ENCODE measurements around the gene KIRREL3. TPM values are rescaled to one million over a fixed set of nuclear protein-coding genes. Genes with fewer than 3 reads are reported as not detected.

Gene KIRREL3
- total RNA-seq, 2 donors from 2014 or later, result 1.2 to 1.3 TPM

GRCh38 chr11:126683766-126684728 lies 316.5 kb downstream of the KIRREL3 start:
- ATAC-seq (no peak), DNase-seq (no peak)
- intact Hi-C loops (cut with DNase I, micrococcal nuclease), result no loop called here

- intact Hi-C loops (cut with DNase I, micrococcal nuclease), result no loop called here
- ATAC-seq (no peak), DNase-seq (no peak)
Measured at GRCh38 chr11:126682590-126682989, 318.0 kb downstream of the KIRREL3 start.

GRCh38 chr11:126680700-126681099 lies 319.9 kb downstream of the KIRREL3 start:
- DNase-seq, result no peak
- ATAC-seq, result no peak
- intact Hi-C loops (cut with DNase I, micrococcal nuclease), result no loop called here

- DNase-seq, result no peak
- no peak for ATAC-seq
- intact Hi-C loops (cut with DNase I, micrococcal nuclease), result no loop called here
Measured at GRCh38 chr11:126680131-126680530, 320.4 kb downstream of the KIRREL3 start.

GRCh38 chr11:126679033-126679432 lies 321.5 kb downstream of the KIRREL3 start:
- ATAC-seq (no peak), DNase-seq (no peak)
- intact Hi-C loops (cut with DNase I, micrococcal nuclease), result no loop called here

- no peak for DNase-seq
- ATAC-seq, result no peak
- intact Hi-C loops (cut with DNase I, micrococcal nuclease), result no loop called here
Measured at GRCh38 chr11:126676536-126676935, 324.0 kb downstream of the KIRREL3 start.

GRCh38 chr11:126673319-126673718 lies 327.3 kb downstream of the KIRREL3 start:
- intact Hi-C loops (cut with DNase I, micrococcal nuclease), result no loop called here
- ATAC-seq (no peak), DNase-seq (no peak)

- intact Hi-C loops (cut with DNase I, micrococcal nuclease), result no loop called here
- DNase-seq, result no peak
- ATAC-seq, result no peak
Measured at GRCh38 chr11:126669416-126669815, 331.2 kb downstream of the KIRREL3 start.

- ATAC-seq, result no peak
- no peak for DNase-seq
- intact Hi-C loops (cut with DNase I, micrococcal nuclease), result no loop called here
Measured at GRCh38 chr11:126664643-126665042, 335.9 kb downstream of the KIRREL3 start.

- ATAC-seq (no peak), DNase-seq (no peak)
- intact Hi-C loops (cut with DNase I, micrococcal nuclease), result no loop called here
Measured at GRCh38 chr11:126663749-126664592, 336.6 kb downstream of the KIRREL3 start.

GRCh38 chr11:126662035-126662790 lies 338.4 kb downstream of the KIRREL3 start:
- DNase-seq, result no peak
- intact Hi-C loops (cut with DNase I, micrococcal nuclease), result no loop called here
- ATAC-seq, result no peak

GRCh38 chr11:126660761-126661425 lies 339.7 kb downstream of the KIRREL3 start:
- DNase-seq, result no peak
- intact Hi-C loops (cut with DNase I, micrococcal nuclease), result no loop called here

GRCh38 chr11:126660321-126660720 lies 340.2 kb downstream of the KIRREL3 start:
- intact Hi-C loops (cut with DNase I, micrococcal nuclease), result no loop called here
- ATAC-seq, result no peak
- DNase-seq, result no peak

More at GRCh38 chr11:126660761-126661425, 339.7 kb downstream of the KIRREL3 start:
- ATAC-seq, result no peak

- intact Hi-C loops (cut with DNase I, micrococcal nuclease), result no loop called here
- no peak for ATAC-seq
Measured at GRCh38 chr11:126658306-126659056, 342.1 kb downstream of the KIRREL3 start.

GRCh38 chr11:126655807-126656128 lies 344.8 kb downstream of the KIRREL3 start:
- no peak for ATAC-seq
- no peak for DNase-seq
- intact Hi-C loops (cut with DNase I, micrococcal nuclease), result no loop called here

More at GRCh38 chr11:126658306-126659056, 342.1 kb downstream of the KIRREL3 start:
- DNase-seq, result no peak

- intact Hi-C loops (cut with DNase I, micrococcal nuclease), result no loop called here
- no peak for DNase-seq
- ATAC-seq, result no peak
Measured at GRCh38 chr11:126654886-126655806, 345.4 kb downstream of the KIRREL3 start.

- intact Hi-C loops (cut with DNase I, micrococcal nuclease), result no loop called here
- ATAC-seq, result no peak
Measured at GRCh38 chr11:126653040-126653439, 347.5 kb downstream of the KIRREL3 start.

More at GRCh38 chr11:126653040-126653439, 347.5 kb downstream of the KIRREL3 start:
- no peak for DNase-seq

Data from left colon (tissue), 2 donors.